OCI-M2 (cell line): ENCODE measurements around the gene PPARA.
"Not testable (repeated sequence)": the region's sequence is repeated elsewhere in the genome, so short reads cannot be mapped to it uniquely, and the experiment has no call there.

Source experiments
- DNase-seq: peaks from one replicate; lab custom pipeline; 2025; ENCODE audit not compliant: unreplicated experiment; lab: John Stamatoyannopoulos, UW

PPARA gene

DNA sequence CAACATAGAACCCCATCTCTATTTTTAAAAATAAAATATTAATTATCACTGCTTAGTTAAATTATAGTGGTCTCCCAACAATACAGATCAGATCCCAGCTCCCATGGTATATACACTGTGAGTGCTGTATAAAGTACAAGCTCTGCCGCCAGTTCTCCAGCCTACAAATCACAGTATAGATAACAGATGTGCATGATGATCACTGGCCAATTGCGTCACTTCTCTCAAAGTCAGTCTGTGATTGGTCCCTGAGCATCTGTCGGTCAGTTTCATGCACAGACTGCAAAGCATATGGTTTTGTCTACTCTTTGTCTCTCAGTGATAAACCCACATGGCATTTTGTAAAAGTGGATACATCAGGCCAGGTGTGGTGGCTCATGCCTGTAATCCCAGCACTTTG lies 15.7 kb downstream of the PPARA start:
- DNase-seq = no peak

DNA sequence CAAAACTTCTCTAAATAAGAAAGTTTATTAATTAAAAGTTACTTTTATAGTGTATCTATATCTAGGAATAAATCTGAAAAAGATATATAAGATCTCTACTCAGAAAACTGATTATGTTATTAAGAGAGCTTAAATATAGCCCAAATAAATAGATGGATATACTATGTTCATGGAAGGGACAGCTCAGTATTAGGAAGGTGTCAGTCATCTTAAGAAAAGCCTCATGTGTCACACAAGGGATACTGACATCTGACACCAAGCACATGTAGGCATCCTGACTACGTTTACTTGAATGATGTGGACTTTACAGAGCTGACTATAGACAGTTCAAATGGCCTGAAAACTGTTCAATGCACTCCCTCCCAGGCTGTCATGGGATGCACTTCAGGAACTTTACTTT lies 19.3 kb downstream of the PPARA start:
- no peak for DNase-seq

DNA sequence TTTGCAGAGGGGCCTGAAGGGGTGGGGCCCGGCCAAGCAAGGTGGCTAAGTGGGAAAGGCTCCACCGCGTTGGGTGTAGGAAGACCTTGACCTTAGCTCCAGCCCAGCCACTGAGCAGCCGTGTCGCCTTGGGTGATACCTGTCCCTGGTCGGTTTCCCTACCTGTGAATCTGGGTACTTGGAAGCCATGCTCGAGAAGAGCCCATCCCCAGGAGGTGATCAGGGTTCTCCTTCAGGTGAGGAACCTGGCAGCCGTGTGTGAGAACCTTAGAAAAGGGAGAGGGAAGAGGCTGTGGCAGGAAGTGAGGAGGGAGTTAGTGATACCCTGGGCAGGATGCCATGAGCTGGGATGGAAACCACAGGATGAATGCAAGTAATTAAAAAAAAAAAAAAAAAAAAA lies 21.6 kb downstream of the PPARA start:
- DNase-seq = no peak

- no peak for DNase-seq
These were observed 22.3 kb downstream of the PPARA start for GRCh38 chr22:46172522-46173110.

DNA sequence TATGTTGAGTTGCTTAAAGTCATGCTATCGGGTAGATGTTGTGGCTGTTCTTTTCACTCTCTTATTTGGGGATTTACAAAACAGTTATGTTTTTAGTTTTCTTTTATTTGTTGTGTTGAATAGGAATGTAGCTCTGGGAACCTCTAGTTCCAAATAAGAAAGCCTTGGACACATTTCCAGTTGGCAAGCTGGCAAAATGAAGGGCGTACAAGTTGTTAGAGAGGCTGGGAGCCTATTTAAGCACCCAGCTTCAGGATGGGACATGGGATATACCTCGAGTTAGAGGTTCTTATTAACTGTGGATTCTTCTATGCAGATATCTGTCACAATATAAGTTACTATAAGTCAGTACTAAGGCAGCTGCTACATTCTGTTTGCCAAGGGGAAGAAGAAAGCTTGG lies 22.8 kb downstream of the PPARA start:
- no peak for DNase-seq

GRCh38 chr22:46175631-46176030 lies 25.3 kb downstream of the PPARA start:
- DNase-seq = no peak

DNA sequence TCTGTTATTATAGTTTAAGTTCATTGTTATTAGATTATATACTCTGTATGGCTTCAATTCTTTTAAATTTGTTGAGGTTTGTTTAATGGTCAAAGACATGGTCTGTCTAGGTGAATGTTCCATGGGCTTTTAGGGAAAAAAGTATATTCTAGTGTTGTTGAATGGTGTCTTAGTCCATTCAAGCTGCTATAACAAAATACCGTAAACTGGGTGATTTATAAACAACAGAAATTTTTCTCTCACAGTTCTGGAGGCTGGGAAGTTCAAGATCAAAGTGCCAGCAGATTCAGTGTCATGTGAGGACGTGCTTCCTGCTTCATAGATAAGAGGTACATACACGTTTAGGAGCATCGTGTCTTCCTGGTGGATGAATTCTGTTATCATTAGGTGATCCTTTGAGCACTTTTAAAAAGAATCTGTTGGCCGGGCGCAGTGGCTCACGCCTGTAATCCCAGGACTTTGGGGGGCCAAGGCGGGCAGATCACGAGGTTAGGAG lies 26.2 kb downstream of the PPARA start:
- no peak for DNase-seq

- no peak for DNase-seq
These were observed 28.6 kb downstream of the PPARA start for GRCh38 chr22:46178755-46179505.

GRCh38 chr22:46179748-46180147 lies 29.4 kb downstream of the PPARA start:
- no peak for DNase-seq

GRCh38 chr22:46180370-46181137 lies 30.2 kb downstream of the PPARA start:
- no peak for DNase-seq

- DNase-seq = no peak
These were observed 33.4 kb downstream of the PPARA start for GRCh38 chr22:46183733-46184132.

DNA sequence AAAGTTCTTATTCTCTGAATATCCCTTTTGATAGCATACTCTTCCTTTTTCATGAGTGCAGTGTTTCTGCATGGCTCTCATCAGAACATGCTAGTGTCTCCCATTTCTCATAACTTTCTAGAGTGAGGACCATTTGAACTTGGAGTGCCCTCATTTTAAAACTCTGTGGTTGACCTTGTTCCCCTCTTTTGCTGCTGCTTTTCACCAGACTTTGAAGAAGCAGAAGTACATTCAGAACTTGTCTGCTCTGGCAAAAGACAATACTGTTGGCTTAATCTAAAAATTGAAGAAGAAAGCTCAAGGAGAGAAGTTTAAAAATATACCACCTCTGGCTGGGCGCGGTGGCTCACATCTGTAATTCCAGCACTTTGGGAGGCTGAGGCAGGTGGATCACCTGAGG lies 35.0 kb downstream of the PPARA start:
- no peak for DNase-seq

DNA sequence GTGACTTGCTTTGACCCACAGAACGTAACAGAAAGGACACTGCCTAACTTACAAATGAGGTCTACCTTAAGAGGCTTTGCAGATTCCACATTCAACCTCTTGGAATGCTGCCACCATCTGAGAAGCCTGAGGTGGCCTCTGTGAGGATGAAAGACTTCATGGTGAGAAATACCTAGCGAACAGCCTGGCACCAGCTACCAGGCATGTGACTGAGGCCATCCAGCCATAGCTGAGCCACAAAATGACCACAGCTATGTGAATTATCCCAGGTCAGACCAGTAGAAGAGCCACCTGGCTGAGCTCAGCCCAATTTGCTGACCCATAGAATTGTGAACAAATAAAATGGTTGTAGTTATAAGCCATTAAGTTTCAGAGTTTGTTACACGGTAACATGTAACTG lies 37.5 kb downstream of the PPARA start:
- no peak for DNase-seq

DNA sequence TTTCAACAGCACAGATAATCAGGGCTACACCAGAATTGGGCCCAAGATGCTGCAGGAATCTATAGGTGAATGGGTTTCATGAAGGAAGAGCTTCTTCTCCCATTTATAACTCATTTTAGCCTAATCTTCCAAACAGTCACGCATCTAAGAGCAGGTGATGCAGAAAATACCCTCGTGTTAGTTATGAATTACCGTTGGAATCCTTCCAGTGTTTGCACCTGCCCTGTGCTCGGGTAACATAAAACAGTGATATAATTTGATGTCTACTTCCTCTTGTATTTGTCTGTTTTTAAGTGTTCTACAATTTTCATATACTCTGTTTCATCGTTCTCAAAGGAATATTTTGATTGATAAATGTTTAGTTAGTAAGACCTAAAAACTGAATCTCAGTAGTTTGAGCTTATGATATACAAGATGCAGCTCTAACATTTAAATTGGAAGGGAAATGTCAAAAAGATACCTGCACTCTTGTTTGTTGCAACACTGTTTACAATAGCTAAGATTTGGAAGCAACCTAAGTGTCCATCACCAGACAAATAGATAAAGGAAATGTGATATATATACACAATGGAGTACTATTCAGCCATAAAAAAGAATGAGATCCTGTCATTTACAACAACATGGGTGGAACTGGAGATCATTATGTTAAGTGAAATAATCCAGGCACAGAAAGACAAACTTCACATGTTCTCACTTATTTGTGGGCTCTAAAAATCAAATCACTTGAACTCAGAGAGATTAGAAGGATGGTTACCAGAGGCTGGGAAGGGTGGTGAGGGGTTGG lies 42.1 kb downstream of the PPARA start:
- no peak for DNase-seq

DNA sequence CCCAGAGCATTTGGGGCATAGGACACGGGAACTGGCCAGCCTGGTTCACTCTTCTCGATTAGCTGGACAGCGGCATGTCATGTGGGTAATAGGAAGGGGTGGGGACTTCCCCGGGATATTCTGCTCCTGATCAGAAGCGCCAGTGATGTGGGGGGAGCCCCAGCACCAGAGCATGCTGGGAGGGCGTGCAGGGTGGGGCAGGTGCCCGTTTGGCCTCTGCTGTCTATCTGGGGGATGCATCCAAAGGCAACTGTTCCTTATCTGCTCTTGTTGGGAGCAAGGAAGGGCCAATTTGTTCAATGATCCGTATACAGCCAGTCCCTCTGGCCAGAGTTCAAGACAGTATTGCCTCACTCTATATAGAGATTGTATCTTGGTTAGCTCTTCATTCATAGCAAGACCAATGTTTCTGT lies 43.6 kb downstream of the PPARA start:
- no peak for DNase-seq

DNA sequence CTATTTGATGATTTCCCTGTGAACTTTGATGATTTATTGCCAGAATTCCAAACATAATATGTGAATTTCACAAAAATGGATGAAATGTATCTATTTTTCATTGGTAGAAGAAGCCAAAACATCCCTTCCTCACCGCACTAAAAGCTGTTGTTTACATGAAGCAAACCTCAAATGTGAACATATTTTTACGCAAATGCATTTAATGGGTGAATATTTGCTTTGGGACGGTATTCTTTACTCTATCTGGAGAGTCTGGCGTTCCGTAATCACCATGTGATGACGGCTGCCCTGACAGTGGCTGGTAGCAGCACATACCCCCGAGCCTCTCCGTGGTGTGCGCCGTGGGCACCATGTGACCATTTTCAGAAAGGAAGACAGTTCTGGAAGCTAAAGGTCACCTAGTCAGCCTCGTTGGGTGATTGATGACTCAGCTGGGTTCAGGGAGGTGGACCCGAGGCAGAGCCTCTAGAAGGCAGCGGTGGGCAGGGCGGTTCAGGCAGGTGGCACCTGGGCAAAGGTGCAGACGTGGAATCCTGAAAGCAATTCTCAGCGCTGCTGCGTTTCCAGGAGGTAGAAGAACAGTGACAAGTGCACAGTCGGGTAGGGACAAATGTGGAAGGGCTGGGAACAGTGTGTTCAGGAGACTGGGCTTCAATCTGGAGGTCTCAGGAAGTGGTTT lies 45.3 kb downstream of the PPARA start:
- no peak for DNase-seq

GRCh38 chr22:46196278-46196677 lies 46.0 kb downstream of the PPARA start:
- no peak for DNase-seq

GRCh38 chr22:46198274-46198673 lies 47.9 kb downstream of the PPARA start:
- no peak for DNase-seq

DNA sequence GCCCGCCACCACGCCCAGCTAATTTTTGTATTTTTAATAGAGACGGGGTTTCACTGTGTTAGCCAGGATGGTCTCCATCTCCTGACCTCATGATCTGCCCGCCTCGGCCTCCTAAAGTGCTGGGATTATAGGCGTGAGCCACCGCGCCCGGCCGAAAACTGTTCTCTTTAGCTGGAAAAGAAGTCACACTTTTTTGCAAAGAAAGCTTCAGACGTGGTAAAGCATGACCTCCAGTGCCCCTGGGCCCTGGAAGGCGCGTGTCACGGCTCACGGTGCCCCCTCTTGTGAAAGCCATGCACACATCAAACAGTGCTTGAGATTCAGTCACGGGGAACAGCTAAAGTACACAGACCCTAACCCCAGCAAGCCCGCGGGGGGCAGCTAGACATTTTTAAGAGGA lies 48.5 kb downstream of the PPARA start:
- DNase-seq = not testable (repeated sequence)

- DNase-seq = no peak
These were observed 50.9 kb downstream of the PPARA start for GRCh38 chr22:46201059-46201757.
